ENCODE data around the gene ZNF32. TPM values are rescaled to one million over a fixed set of nuclear protein-coding genes. Genes with fewer than 3 reads are reported as not detected.

The ZNF32 gene
- total RNA-seq, 1 donor from 2014 or later: 25.7 TPM

DNA sequence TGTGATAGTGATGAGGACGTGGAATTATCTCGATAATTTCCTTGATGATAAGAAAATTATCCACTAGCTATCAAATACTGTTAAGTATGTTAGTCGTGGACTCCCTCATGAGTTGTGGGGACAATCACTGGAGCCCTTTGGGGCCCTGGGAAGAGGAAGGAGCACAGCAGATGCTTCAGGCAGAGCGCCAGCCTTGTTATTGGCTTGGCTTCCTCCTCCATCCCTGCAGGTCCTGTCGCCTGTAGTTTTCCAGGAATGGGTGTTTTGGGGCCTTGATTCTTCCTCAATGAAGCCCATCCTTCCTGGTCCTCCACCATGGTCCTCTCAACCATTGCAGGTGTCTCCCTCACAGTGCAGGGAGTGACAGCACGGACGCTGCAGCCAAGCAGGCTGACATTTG lies 32.5 kb upstream of the ZNF32 start:
- no peak for TF ChIP-seq CTCF (IDR thresholded peaks at IDR 0.05; ENCODE audit: unreplicated experiment)
- no peak overlapping the region for H3K4me3 Mint-ChIP-seq (ENCODE audit: unreplicated experiment)
- no peaks in the 10 kb centered on the region for H3K4me1 Mint-ChIP-seq (ENCODE audit: unreplicated experiment)
- H3K27ac Mint-ChIP-seq (ENCODE audit: unreplicated experiment): no peak overlapping the region
- peaks cover 3% of the 10 kb centered on the region for H3K27me3 Mint-ChIP-seq (ENCODE audit: unreplicated experiment)
- no peaks in the 10 kb centered on the region for H3K9me3 Mint-ChIP-seq (ENCODE audit: unreplicated experiment)
- no peak for DNase-seq (ENCODE audit: low spot score)
- no peaks in the 10 kb centered on the region for H3K36me3 Mint-ChIP-seq (ENCODE audit: low read depth, unreplicated experiment)

DNA sequence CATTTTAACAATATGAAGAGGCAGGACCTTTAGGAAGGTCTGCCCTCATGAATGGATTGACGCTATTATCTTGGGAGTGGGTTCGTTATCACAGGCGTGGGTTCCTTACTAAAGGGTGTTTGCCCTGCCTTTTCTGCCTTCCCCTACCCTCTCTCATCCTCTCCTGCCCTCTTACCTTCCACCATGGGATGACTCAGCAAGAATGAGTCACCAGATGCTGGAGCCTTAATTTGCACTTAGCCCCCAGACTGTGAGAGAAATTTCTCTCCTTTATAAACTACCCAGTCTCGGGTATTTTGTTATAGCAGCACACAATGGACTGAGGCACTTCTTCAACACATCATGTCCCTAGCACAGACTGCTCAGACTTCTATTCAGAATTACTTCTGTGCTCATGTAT lies 31.4 kb upstream of the ZNF32 start:
- no peaks in the 10 kb centered on the region for H3K9me3 Mint-ChIP-seq (ENCODE audit: unreplicated experiment)
- no peaks in the 10 kb centered on the region for H3K4me1 Mint-ChIP-seq (ENCODE audit: unreplicated experiment)
- no peak overlapping the region for H3K4me3 Mint-ChIP-seq (ENCODE audit: unreplicated experiment)
- no peak overlapping the region for H3K27ac Mint-ChIP-seq (ENCODE audit: unreplicated experiment)
- TF ChIP-seq CTCF (IDR thresholded peaks at IDR 0.05; ENCODE audit: unreplicated experiment): no peak
- H3K27me3 Mint-ChIP-seq (ENCODE audit: unreplicated experiment): peaks cover 3% of the 10 kb centered on the region
- no peak for DNase-seq (ENCODE audit: low spot score)
- no peaks in the 10 kb centered on the region for H3K36me3 Mint-ChIP-seq (ENCODE audit: low read depth, unreplicated experiment)

GRCh38 chr10:43679509-43679908 lies 30.8 kb upstream of the ZNF32 start:
- no peak for TF ChIP-seq CTCF (IDR thresholded peaks at IDR 0.05; ENCODE audit: unreplicated experiment)
- Mint-ChIP-seq H3K27ac (ENCODE audit: unreplicated experiment) (no peak overlapping the region), H3K4me1 (ENCODE audit: unreplicated experiment) (no peaks in the 10 kb centered on the region), H3K9me3 (ENCODE audit: unreplicated experiment) (no peaks in the 10 kb centered on the region), H3K27me3 (ENCODE audit: unreplicated experiment) (peaks cover 3% of the 10 kb centered on the region), H3K36me3 (ENCODE audit: low read depth, unreplicated experiment) (no peaks in the 10 kb centered on the region), H3K4me3 (ENCODE audit: unreplicated experiment) (no peak overlapping the region)
- no peak for DNase-seq (ENCODE audit: low spot score)

- Mint-ChIP-seq H3K4me1 (ENCODE audit: unreplicated experiment) (no peaks in the 10 kb centered on the region), H3K27me3 (ENCODE audit: unreplicated experiment) (peaks cover 3% of the 10 kb centered on the region), H3K9me3 (ENCODE audit: unreplicated experiment) (no peaks in the 10 kb centered on the region), H3K27ac (ENCODE audit: unreplicated experiment) (no peak overlapping the region), H3K4me3 (ENCODE audit: unreplicated experiment) (no peak overlapping the region), H3K36me3 (ENCODE audit: low read depth, unreplicated experiment) (no peaks in the 10 kb centered on the region)
- no peak for DNase-seq (ENCODE audit: low spot score)
- TF ChIP-seq CTCF (IDR thresholded peaks at IDR 0.05; ENCODE audit: unreplicated experiment): no peak
Measured at GRCh38 chr10:43678654-43679053, 30.0 kb upstream of the ZNF32 start.

DNA sequence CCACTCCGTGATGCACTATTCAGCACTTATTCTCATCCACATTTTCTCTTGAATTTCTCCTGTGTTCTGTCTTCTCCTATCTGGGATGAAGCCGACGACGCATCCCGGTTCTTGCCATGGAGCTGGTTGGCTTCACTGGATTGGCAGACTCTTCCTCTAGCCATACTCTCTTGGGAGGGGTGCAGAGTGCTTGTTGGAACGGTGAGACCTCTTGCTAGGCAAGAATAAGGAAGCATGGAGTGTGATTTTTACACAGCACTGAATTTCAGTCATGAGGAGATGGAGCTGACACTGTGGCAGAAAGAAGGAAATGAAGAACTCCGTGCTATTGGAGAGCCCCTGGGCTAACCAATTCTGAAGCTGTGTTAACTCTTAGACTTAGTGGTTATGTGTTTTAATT lies 28.2 kb upstream of the ZNF32 start:
- Mint-ChIP-seq H3K4me3 (ENCODE audit: unreplicated experiment) (no peak overlapping the region), H3K36me3 (ENCODE audit: low read depth, unreplicated experiment) (no peaks in the 10 kb centered on the region), H3K9me3 (ENCODE audit: unreplicated experiment) (no peaks in the 10 kb centered on the region), H3K27me3 (ENCODE audit: unreplicated experiment) (peaks cover 3% of the 10 kb centered on the region), H3K4me1 (ENCODE audit: unreplicated experiment) (no peaks in the 10 kb centered on the region), H3K27ac (ENCODE audit: unreplicated experiment) (no peak overlapping the region)
- DNase-seq (ENCODE audit: low spot score): no peak
- TF ChIP-seq CTCF (IDR thresholded peaks at IDR 0.05; ENCODE audit: unreplicated experiment): no peak

Data from endothelial cell (in vitro differentiated cells).